Lung (tissue), 12 donors: Measurements from ENCODE around the gene RC3H1. TPM values are rescaled to one million over a fixed set of nuclear protein-coding genes. Genes with fewer than 3 reads are reported as not detected.
A peak's percentile ranks its signal among the peaks of the same experiment; 100 is the strongest.

Source experiments
- ATAC-seq: fragments of 200-7000 bp; cut with Tn5 transposase; one replicate; pipeline ENCODE4 v1.9.1; 2020; ENCODE audit warnings: moderate number of reproducible peaks; ENCODE audit not compliant: insufficient read depth, low FRiP score
- DNase-seq, 3 donors: peaks; one replicate each; pipeline ENCODE4 v3.0.0-alpha.2; 2013 to 2017
- H3K27ac ChIP-seq, 2 donors: one replicate each; pipeline ENCODE4 v1.5.1; 2013; ENCODE audit warnings: mild to moderate bottlenecking in 2 of 2, moderate library complexity in 2 of 2, control low read depth in 1 of 2, inconsistent platforms in 1 of 2, low read depth in 1 of 2, low read length in 1 of 2
- H3K27me3 ChIP-seq, 3 donors: one replicate each; pipeline ENCODE4 v1.5.1; 2013; ENCODE audit warnings: low read length in 2 of 3; ENCODE audit not compliant: control insufficient read depth in 3 of 3, insufficient read depth in 3 of 3
- H3K36me3 ChIP-seq, 4 donors: one replicate each; pipeline ENCODE4 v1.5.1; 2013; ENCODE audit warnings: low read length in 4 of 4, mild to moderate bottlenecking in 1 of 4, moderate library complexity in 1 of 4; ENCODE audit not compliant: control insufficient read depth in 4 of 4, insufficient read depth in 4 of 4
- H3K4me1 ChIP-seq, 5 donors: one replicate each; pipeline ENCODE4 v1.5.1; 2013; ENCODE audit warnings: low read length in 5 of 5, mild to moderate bottlenecking in 2 of 5, moderate library complexity in 1 of 5; ENCODE audit not compliant: control insufficient read depth in 5 of 5, insufficient read depth in 5 of 5
- H3K4me3 ChIP-seq: one replicate; pipeline ENCODE4 v1.5.1; 2013; ENCODE audit warnings: mild to moderate bottlenecking, control low read depth, moderate library complexity
- H3K9ac ChIP-seq, 2 donors: one replicate each; pipeline ENCODE4 v1.5.1; 2013; ENCODE audit warnings: low read length in 2 of 2, control low read depth in 1 of 2; ENCODE audit not compliant: insufficient read depth in 1 of 2
- H3K9me3 ChIP-seq, 4 donors: one replicate each; pipeline ENCODE4 v1.5.1; 2013; ENCODE audit warnings: low read length in 3 of 4, mild to moderate bottlenecking in 1 of 4, moderate library complexity in 1 of 4; ENCODE audit not compliant: control insufficient read depth in 4 of 4, insufficient read depth in 3 of 4
- WGBS, 2 donors: extraction: QIAGEN DNeasy Blood & Tissue Kit; methylation state at CpG; one replicate each; pipeline ENCODE4 v1.1.7; 2013; 5-methylcytosine and 5-hydroxymethylcytosine counted together
- polyA plus RNA-seq, 2 donors: library from polyadenylated mRNA; stranded (reverse); fragments of 200-250 nt; gene quantifications; one replicate each; pipeline ENCODE4 v1.2.1, GENCODE V29; 2013
- total RNA-seq, 2 donors: library from RNA; depleted of rRNA in 1 of 2; stranded (reverse); fragments of >200 nt in 1 of 2; gene quantifications; one replicate each; pipeline ENCODE4 v1.2.1, GENCODE V29; 2014 to 2021
- TF ChIP-seq, protein P1 (sequence below): IDR thresholded peaks from 2 replicates; pipeline ENCODE4 v1.5.1; 2012; ENCODE audit warnings: mild to moderate bottlenecking; ENCODE audit errors: control extremely low read depth, extremely low read depth
- donor health status: control.
- donor health status: control.
- donor health status: Bipolar disorder and iron deficiency.
- donor health status: healthy.
- donor health status: DM: yes; HTN: yes; CAD: no.

Gene RC3H1
- total and polyA plus RNA-seq, 4 donors: 3.8 to 51.5 (median 17.1) TPM

- DNase-seq (peak in 1 of 3 donors; percentile 45), ATAC-seq (no peak)
- 35 to 47% methylated on average over 2 of the region's 2 CpGs for WGBS, 2 donors
- no peak overlapping the region for H3K9ac ChIP-seq
- H3K27me3 ChIP-seq: no peaks in the 10 kb centered on the region
- no peak overlapping the region for H3K4me3 ChIP-seq
- H3K4me1 ChIP-seq: peaks cover 0 to 25% (median 4%) of the 10 kb centered on the region in 5 donors
- H3K27ac ChIP-seq: no peak overlapping the region
- TF ChIP-seq, protein P1, sequence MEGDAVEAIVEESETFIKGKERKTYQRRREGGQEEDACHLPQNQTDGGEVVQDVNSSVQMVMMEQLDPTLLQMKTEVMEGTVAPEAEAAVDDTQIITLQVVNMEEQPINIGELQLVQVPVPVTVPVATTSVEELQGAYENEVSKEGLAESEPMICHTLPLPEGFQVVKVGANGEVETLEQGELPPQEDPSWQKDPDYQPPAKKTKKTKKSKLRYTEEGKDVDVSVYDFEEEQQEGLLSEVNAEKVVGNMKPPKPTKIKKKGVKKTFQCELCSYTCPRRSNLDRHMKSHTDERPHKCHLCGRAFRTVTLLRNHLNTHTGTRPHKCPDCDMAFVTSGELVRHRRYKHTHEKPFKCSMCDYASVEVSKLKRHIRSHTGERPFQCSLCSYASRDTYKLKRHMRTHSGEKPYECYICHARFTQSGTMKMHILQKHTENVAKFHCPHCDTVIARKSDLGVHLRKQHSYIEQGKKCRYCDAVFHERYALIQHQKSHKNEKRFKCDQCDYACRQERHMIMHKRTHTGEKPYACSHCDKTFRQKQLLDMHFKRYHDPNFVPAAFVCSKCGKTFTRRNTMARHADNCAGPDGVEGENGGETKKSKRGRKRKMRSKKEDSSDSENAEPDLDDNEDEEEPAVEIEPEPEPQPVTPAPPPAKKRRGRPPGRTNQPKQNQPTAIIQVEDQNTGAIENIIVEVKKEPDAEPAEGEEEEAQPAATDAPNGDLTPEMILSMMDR: no peak
- no peaks in the 10 kb centered on the region for H3K9me3 ChIP-seq
- H3K36me3 ChIP-seq: peaks cover 0 to 2% (median 0%) of the 10 kb centered on the region in 4 donors
These were observed 17.1 kb downstream of the RC3H1 start for GRCh38 chr1:174005032-174005431.

GRCh38 chr1:174003867-174004266, 18.3 kb downstream of the RC3H1 start:
- Histone ChIP-seq H3K36me3 (peaks cover 0 to 2% (median 0%) of the 10 kb centered on the region in 4 donors), H3K9me3 (no peaks in the 10 kb centered on the region), H3K27me3 (no peaks in the 10 kb centered on the region), H3K27ac (no peak overlapping the region), H3K4me1 (peaks cover 0 to 17% (median 4%) of the 10 kb centered on the region in 5 donors), H3K9ac (no peak overlapping the region), H3K4me3 (no peak overlapping the region)
- ATAC-seq: no peak
- no peak for DNase-seq
- whole genome bisulfite sequencing, 2 donors: 97 to 100% methylated on average over 4 of the region's 4 CpGs
- TF ChIP-seq, protein P1: no peak

DNA sequence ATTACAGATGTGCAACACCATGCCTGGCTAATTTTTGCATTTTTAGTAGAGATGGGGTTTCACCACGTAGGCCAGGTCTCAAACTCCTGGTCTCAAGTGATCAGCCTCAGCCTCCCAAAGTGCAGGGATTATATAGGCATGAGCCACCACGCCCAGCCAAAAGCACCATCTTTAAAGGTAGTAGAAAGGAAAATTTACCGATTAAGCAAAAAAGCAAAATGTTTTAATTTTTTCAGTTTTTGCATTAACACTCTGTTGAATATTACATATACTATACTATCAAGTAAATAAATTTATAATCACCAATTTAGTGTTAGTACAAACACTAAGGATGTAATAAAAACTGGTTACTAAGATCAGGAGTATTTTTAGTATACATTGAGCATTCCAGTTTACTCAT, 20.6 kb downstream of the RC3H1 start:
- Histone ChIP-seq H3K27ac (no peak overlapping the region), H3K4me3 (no peak overlapping the region), H3K27me3 (no peaks in the 10 kb centered on the region), H3K36me3 (peaks cover 0 to 2% (median 2%) of the 10 kb centered on the region in 4 donors), H3K9ac (no peak overlapping the region), H3K4me1 (peaks cover 0 to 26% (median 8%) of the 10 kb centered on the region in 5 donors), H3K9me3 (no peaks in the 10 kb centered on the region)
- TF ChIP-seq, protein P1: no peak
- WGBS, 2 donors: 79 to 88% methylated on average over 3 of the region's 3 CpGs
- no peak for ATAC-seq
- DNase-seq: no peak

DNA sequence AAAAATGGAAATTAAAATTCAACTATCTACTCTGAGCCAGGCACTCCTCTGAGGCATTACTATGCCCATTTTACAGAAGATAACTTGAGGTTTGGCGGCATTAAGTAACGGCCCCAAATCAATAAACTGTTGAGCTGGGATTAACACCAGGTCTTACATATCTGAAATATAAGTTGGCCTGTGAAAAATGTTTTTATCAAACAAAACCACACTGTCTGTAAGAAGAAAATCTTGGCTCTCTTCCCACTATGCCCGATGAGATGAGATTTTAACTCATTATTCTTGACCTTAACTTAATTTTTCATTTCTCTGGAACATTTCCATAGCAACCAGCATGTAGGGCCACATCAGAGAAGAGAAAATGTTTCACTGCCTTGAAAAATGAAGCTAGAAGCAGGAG, 21.8 kb downstream of the RC3H1 start:
- Histone ChIP-seq H3K9me3 (no peaks in the 10 kb centered on the region), H3K4me3 (no peak overlapping the region), H3K27ac (no peak overlapping the region), H3K9ac (no peak overlapping the region), H3K4me1 (peaks cover 0 to 26% (median 7%) of the 10 kb centered on the region in 5 donors), H3K36me3 (peaks cover 0 to 5% (median 4%) of the 10 kb centered on the region in 4 donors), H3K27me3 (no peaks in the 10 kb centered on the region)
- whole genome bisulfite sequencing, 2 donors: 61 to 63% methylated on average over 3 of the region's 3 CpGs
- TF ChIP-seq, protein P1: no peak
- no peak for ATAC-seq
- DNase-seq: peak in 2 of 3 donors; percentile 58 to 59
